Measurements from ENCODE around the gene CSH2.

DNA sequence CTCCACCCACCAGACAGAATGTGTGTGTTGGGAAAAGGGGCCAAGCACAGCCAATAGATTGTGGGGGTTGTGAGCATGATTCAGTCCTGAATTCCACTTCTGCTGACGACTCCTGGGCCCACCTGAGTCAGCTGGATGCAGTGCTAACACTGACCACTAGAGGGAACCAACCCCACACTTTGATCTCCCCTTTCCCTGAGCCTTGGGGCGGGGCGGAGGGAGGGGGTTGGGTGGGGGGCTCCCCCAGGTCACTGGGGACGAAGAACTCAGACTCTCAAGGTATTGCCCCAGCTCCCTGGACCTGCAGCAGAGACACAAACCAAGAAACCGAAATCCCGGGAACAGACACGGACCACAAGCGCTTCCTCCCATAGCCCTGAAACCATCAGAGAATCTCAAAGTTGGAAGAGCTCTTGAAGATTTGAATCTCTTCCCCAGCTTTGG is 38.2 kb upstream of the CSH2 start:
- TF ChIP-seq FOXM1 (IDR thresholded peaks at IDR 0.05; ENCODE audit: borderline replicate concordance, low read depth) (no peak), RAD21 (IDR thresholded peaks at IDR 0.05; ENCODE audit: low read depth) (peak; percentile 73), YY1 (IDR thresholded peaks at IDR 0.05; ENCODE audit: low read depth) (no peak), TEAD4 (IDR thresholded peaks at IDR 0.05) (no peak), EGR1 (IDR thresholded peaks at IDR 0.05) (no peak), EP300 (IDR thresholded peaks at IDR 0.05; ENCODE audit: borderline replicate concordance) (no peak), CREB1 (IDR thresholded peaks at IDR 0.05; ENCODE audit: low read depth) (no peak), NFIC (IDR thresholded peaks at IDR 0.05) (no peak)
- TF ChIP-seq, protein P1, sequence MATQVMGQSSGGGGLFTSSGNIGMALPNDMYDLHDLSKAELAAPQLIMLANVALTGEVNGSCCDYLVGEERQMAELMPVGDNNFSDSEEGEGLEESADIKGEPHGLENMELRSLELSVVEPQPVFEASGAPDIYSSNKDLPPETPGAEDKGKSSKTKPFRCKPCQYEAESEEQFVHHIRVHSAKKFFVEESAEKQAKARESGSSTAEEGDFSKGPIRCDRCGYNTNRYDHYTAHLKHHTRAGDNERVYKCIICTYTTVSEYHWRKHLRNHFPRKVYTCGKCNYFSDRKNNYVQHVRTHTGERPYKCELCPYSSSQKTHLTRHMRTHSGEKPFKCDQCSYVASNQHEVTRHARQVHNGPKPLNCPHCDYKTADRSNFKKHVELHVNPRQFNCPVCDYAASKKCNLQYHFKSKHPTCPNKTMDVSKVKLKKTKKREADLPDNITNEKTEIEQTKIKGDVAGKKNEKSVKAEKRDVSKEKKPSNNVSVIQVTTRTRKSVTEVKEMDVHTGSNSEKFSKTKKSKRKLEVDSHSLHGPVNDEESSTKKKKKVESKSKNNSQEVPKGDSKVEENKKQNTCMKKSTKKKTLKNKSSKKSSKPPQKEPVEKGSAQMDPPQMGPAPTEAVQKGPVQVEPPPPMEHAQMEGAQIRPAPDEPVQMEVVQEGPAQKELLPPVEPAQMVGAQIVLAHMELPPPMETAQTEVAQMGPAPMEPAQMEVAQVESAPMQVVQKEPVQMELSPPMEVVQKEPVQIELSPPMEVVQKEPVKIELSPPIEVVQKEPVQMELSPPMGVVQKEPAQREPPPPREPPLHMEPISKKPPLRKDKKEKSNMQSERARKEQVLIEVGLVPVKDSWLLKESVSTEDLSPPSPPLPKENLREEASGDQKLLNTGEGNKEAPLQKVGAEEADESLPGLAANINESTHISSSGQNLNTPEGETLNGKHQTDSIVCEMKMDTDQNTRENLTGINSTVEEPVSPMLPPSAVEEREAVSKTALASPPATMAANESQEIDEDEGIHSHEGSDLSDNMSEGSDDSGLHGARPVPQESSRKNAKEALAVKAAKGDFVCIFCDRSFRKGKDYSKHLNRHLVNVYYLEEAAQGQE (IDR thresholded peaks at IDR 0.05; ENCODE audit: low read depth): no peak
- TF ChIP-seq, protein P2, sequence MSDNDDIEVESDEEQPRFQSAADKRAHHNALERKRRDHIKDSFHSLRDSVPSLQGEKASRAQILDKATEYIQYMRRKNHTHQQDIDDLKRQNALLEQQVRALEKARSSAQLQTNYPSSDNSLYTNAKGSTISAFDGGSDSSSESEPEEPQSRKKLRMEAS (IDR thresholded peaks at IDR 0.05): no peak
- TF ChIP-seq, protein P3, sequence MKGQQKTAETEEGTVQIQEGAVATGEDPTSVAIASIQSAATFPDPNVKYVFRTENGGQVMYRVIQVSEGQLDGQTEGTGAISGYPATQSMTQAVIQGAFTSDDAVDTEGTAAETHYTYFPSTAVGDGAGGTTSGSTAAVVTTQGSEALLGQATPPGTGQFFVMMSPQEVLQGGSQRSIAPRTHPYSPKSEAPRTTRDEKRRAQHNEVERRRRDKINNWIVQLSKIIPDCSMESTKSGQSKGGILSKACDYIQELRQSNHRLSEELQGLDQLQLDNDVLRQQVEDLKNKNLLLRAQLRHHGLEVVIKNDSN (IDR thresholded peaks at IDR 0.05): no peak
